Measurements from ENCODE around the gene ITIH4.

The ITIH4 gene

DNA sequence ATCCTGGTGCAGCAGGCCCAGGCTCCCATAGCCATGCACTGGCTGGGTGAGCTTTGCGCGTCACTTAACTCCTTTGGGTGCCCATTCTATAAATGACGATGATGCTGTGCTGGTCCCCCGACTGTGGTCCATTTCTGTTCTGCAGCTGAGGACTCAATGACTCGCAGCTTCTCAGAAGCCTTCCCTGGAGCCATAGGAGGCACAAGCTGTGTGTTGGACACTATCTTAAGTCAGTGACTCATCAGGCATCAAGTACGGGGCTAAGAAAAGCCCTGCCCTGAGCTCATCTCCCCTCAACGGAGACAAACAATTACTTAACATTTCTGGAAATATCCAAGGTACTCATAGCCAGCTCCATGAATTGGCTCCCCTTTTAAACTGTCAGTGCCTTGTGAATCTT, 18.1 kb upstream of the ITIH4 start:
- TF ChIP-seq ZNF302 (tag by site-specific recombination; IDR thresholded peaks at IDR 0.05; ENCODE audit: low read depth) (no peak), ZIC2 (tag by site-specific recombination; IDR thresholded peaks at IDR 0.05) (no peak), ZNF223 (tag by site-specific recombination; IDR thresholded peaks at IDR 0.05) (no peak), OSR2 (tag by site-specific recombination; IDR thresholded peaks at IDR 0.05) (no peak), ZNF768 (tag by site-specific recombination; IDR thresholded peaks at IDR 0.05) (no peak), ZXDB (tag by site-specific recombination; IDR thresholded peaks at IDR 0.05) (no peak), ZNF473 (tag by site-specific recombination; IDR thresholded peaks at IDR 0.05) (no peak), ZNF221 (tag by site-specific recombination; IDR thresholded peaks at IDR 0.05; ENCODE audit: borderline replicate concordance) (no peak), ZFP3 (tag by site-specific recombination; IDR thresholded peaks at IDR 0.05; ENCODE audit: low read depth) (no peak)
- TF ChIP-seq, protein P1, sequence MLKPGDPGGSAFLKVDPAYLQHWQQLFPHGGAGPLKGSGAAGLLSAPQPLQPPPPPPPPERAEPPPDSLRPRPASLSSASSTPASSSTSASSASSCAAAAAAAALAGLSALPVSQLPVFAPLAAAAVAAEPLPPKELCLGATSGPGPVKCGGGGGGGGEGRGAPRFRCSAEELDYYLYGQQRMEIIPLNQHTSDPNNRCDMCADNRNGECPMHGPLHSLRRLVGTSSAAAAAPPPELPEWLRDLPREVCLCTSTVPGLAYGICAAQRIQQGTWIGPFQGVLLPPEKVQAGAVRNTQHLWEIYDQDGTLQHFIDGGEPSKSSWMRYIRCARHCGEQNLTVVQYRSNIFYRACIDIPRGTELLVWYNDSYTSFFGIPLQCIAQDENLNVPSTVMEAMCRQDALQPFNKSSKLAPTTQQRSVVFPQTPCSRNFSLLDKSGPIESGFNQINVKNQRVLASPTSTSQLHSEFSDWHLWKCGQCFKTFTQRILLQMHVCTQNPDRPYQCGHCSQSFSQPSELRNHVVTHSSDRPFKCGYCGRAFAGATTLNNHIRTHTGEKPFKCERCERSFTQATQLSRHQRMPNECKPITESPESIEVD (tag by site-specific recombination; IDR thresholded peaks at IDR 0.05), result no peak
- no peak overlapping the region for H3K27ac ChIP-seq (ENCODE audit: extremely low read depth, low read depth, low read length)
- no peak overlapping the region for H3K4me3 ChIP-seq (ENCODE audit: low read depth, low read length)
- no peaks in the 10 kb centered on the region for H3K4me1 ChIP-seq (ENCODE audit: control insufficient read depth, insufficient read depth, low read length)
- H3K9me3 ChIP-seq (ENCODE audit: control insufficient read depth, insufficient read depth, low read depth, low read length), result no peaks in the 10 kb centered on the region
- ChIA-PET CTCF (interaction anchor here (0.6 to 1.7 kb wide), 5 partner anchors 20 to 374 kb away, joined by 3 to 6 read pairs (median 3); no protein-coding TSS in a partner anchor), POLR2A (interaction anchor here (0.8 kb wide), 1 partner anchor 143 kb away, joined by 3 read pairs; the partner anchor contains the start of genes GLT8D1 and SPCS1)
- H3K36me3 ChIP-seq (ENCODE audit: control insufficient read depth in 2 of 2, insufficient read depth in 1 of 2, low read length in 2 of 2), result peaks cover 0 to 50% of the 10 kb centered on the region in 2 experiments; a peak in 2 of 3 replicates

DNA sequence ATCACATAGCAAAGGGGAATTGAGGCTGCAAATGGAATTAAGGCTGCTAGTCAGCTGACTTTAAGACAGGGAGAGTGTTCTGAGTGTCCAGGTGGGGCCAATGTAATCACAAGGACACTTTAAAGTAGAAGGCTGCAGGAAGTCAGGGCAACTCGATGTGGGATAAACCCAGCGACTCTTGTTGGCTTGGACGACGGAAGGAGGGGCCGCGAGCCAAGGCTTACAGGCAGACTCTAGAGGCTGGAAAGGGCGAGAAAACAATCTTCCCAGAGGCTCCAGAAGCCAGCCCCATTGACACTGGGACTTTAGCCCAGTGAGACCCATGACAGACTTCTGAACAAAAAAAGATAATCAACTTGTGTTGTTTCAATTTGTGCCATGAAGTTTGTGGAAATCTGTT, 17.3 kb upstream of the ITIH4 start:
- CTCF ChIA-PET, result interaction anchor here (1.0 to 1.7 kb wide), 3 partner anchors 19 to 224 kb away, joined by 3 to 6 read pairs (median 3); no protein-coding TSS in a partner anchor

More for the DNA sequence above, 17.3 kb upstream of the ITIH4 start:
- Histone ChIP-seq H3K4me3 (ENCODE audit: low read depth, low read length) (no peak overlapping the region), H3K9me3 (ENCODE audit: control insufficient read depth, insufficient read depth, low read depth, low read length) (no peaks in the 10 kb centered on the region), H3K36me3 (ENCODE audit: control insufficient read depth in 2 of 2, insufficient read depth in 1 of 2, low read length in 2 of 2) (peaks cover 0 to 53% of the 10 kb centered on the region in 2 experiments; a peak in 2 of 3 replicates), H3K27ac (ENCODE audit: extremely low read depth, low read depth, low read length) (no peak overlapping the region), H3K4me1 (ENCODE audit: control insufficient read depth, insufficient read depth, low read length) (no peaks in the 10 kb centered on the region)
- POLR2A ChIA-PET, result no interaction called here
- TF ChIP-seq, protein P2, sequence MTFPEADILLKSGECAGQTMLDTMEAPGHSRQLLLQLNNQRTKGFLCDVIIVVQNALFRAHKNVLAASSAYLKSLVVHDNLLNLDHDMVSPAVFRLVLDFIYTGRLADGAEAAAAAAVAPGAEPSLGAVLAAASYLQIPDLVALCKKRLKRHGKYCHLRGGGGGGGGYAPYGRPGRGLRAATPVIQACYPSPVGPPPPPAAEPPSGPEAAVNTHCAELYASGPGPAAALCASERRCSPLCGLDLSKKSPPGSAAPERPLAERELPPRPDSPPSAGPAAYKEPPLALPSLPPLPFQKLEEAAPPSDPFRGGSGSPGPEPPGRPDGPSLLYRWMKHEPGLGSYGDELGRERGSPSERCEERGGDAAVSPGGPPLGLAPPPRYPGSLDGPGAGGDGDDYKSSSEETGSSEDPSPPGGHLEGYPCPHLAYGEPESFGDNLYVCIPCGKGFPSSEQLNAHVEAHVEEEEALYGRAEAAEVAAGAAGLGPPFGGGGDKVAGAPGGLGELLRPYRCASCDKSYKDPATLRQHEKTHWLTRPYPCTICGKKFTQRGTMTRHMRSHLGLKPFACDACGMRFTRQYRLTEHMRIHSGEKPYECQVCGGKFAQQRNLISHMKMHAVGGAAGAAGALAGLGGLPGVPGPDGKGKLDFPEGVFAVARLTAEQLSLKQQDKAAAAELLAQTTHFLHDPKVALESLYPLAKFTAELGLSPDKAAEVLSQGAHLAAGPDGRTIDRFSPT (tag by site-specific recombination; IDR thresholded peaks at IDR 0.05), result no peak
- TF ChIP-seq ZNF776 (tag by site-specific recombination; IDR thresholded peaks at IDR 0.05; ENCODE audit: borderline replicate concordance) (no peak), ZNF112 (tag by site-specific recombination; IDR thresholded peaks at IDR 0.05) (no peak), SETDB1 (IDR thresholded peaks at IDR 0.05; ENCODE audit: insufficient read length, low read length) (no peak), ZNF140 (tag by site-specific recombination; IDR thresholded peaks at IDR 0.05) (no peak), TRIM28 (IDR thresholded peaks at IDR 0.05; ENCODE audit: borderline replicate concordance, low read length) (no peak), ZNF623 (tag by site-specific recombination; IDR thresholded peaks at IDR 0.05) (no peak), ZBTB8A (tag by site-specific recombination; IDR thresholded peaks at IDR 0.05) (no peak), PRDM1 (tag by site-specific recombination; IDR thresholded peaks at IDR 0.05) (no peak), ZNF560 (tag by site-specific recombination; IDR thresholded peaks at IDR 0.05; ENCODE audit: borderline replicate concordance) (no peak), ZNF223 (tag by site-specific recombination; IDR thresholded peaks at IDR 0.05) (no peak), ZNF366 (tag by site-specific recombination; conservative IDR thresholded peaks at IDR 0.05) (no peak), SP7 (tag by site-specific recombination; IDR thresholded peaks at IDR 0.05) (no peak), ZNF548 (tag by site-specific recombination; IDR thresholded peaks at IDR 0.05) (no peak), ZNF624 (tag by site-specific recombination; IDR thresholded peaks at IDR 0.05) (no peak), ZNF549 (tag by site-specific recombination; IDR thresholded peaks at IDR 0.05) (no peak), WT1 (tag by site-specific recombination; IDR thresholded peaks at IDR 0.05) (no peak)
- TF ChIP-seq, protein P1 (tag by site-specific recombination; IDR thresholded peaks at IDR 0.05), result no peak
- TF ChIP-seq, protein P3, sequence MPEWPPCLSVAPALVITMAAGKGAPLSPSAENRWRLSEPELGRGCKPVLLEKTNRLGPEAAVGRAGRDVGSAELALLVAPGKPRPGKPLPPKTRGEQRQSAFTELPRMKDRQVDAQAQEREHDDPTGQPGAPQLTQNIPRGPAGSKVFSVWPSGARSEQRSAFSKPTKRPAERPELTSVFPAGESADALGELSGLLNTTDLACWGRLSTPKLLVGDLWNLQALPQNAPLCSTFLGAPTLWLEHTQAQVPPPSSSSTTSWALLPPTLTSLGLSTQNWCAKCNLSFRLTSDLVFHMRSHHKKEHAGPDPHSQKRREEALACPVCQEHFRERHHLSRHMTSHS (tag by site-specific recombination; IDR thresholded peaks at IDR 0.05), result no peak
- TF ChIP-seq, protein P4, sequence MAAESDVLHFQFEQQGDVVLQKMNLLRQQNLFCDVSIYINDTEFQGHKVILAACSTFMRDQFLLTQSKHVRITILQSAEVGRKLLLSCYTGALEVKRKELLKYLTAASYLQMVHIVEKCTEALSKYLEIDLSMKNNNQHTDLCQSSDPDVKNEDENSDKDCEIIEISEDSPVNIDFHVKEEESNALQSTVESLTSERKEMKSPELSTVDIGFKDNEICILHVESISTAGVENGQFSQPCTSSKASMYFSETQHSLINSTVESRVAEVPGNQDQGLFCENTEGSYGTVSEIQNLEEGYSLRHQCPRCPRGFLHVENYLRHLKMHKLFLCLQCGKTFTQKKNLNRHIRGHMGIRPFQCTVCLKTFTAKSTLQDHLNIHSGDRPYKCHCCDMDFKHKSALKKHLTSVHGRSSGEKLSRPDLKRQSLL (tag by site-specific recombination; IDR thresholded peaks at IDR 0.05), result no peak

Measured in HEK293 (cell line).